Trophoblast cell (in vitro differentiated cells and primary cell): ENCODE data around the gene MPEG1.

Experiments
- DNase-seq, 2 donors: peaks; one replicate each; pipeline ENCODE4 v3.0.0-alpha.2; 2016
- H2AFZ ChIP-seq: 2 replicates; pipeline ENCODE4 v1.6.1; 2013; ENCODE audit warnings: low read length, moderate library complexity, mild to moderate bottlenecking; ENCODE audit not compliant: insufficient read depth, poor library complexity
- H2AK5ac ChIP-seq: 2 replicates; pipeline ENCODE4 v1.6.1; 2013; ENCODE audit warnings: mild to moderate bottlenecking, low read length
- H2BK120ac ChIP-seq: 2 replicates; pipeline ENCODE4 v1.6.1; 2013; ENCODE audit warnings: low read length, mild to moderate bottlenecking, moderate library complexity; ENCODE audit not compliant: insufficient read depth, poor library complexity
- H2BK12ac ChIP-seq: 2 replicates; pipeline ENCODE4 v1.6.1; 2013; ENCODE audit warnings: mild to moderate bottlenecking, low read length, moderate library complexity
- H2BK5ac ChIP-seq: 2 replicates; pipeline ENCODE4 v1.6.1; 2013; ENCODE audit warnings: low read length, low read depth, moderate library complexity, mild to moderate bottlenecking; ENCODE audit not compliant: poor library complexity
- H3K14ac ChIP-seq: 2 replicates; pipeline ENCODE4 v1.6.1; 2013; ENCODE audit warnings: mild to moderate bottlenecking, low read length
- H3K18ac ChIP-seq: 2 replicates; pipeline ENCODE4 v1.6.1; 2013; ENCODE audit warnings: mild to moderate bottlenecking, low read length
- H3K23ac ChIP-seq: 2 replicates; pipeline ENCODE4 v1.6.1; 2013; ENCODE audit warnings: low read length
- H3K27ac ChIP-seq: 2 replicates; pipeline ENCODE4 v1.5.1; 2013; ENCODE audit warnings: low read depth, mild to moderate bottlenecking, inconsistent platforms, low read length, moderate library complexity
- H3K27me3 ChIP-seq: 2 replicates; pipeline ENCODE4 v1.6.1; 2013; ENCODE audit warnings: inconsistent platforms, mild to moderate bottlenecking, low read length, moderate library complexity; ENCODE audit not compliant: insufficient read depth
- H3K36me3 ChIP-seq, 2 experiments: 1 replicate in 1 of 2; 2 replicates in 1 of 2; pipeline ENCODE4 v1.6.1; 2013; ENCODE audit warnings: low read length in 2 of 2, mild to moderate bottlenecking in 2 of 2, moderate library complexity in 1 of 2; ENCODE audit not compliant: insufficient read depth in 2 of 2, control insufficient read depth in 1 of 2
- H3K4ac ChIP-seq: 2 replicates; pipeline ENCODE4 v1.6.1; 2013; ENCODE audit warnings: low read depth, mild to moderate bottlenecking, low read length, moderate library complexity
- H3K4me1 ChIP-seq, 2 experiments: 1 replicate in 1 of 2; 2 replicates in 1 of 2; pipeline ENCODE4 v1.6.1; 2013; ENCODE audit warnings: low read length in 2 of 2, mild to moderate bottlenecking in 2 of 2, moderate library complexity in 1 of 2; ENCODE audit not compliant: insufficient read depth in 2 of 2, control insufficient read depth in 1 of 2
- H3K4me2 ChIP-seq: 2 replicates; pipeline ENCODE4 v1.6.1; 2013; ENCODE audit warnings: inconsistent platforms, mild to moderate bottlenecking, low read length, moderate library complexity
- H3K4me3 ChIP-seq: 2 replicates; pipeline ENCODE4 v1.5.1; 2013; ENCODE audit warnings: mild to moderate bottlenecking, low read depth, low read length, inconsistent platforms
- H3K79me1 ChIP-seq: one replicate; pipeline ENCODE4 v1.6.1; 2013; ENCODE audit warnings: low read length
- H3K79me2 ChIP-seq: 2 replicates; pipeline ENCODE4 v1.6.1; 2013; ENCODE audit warnings: low read length, mild to moderate bottlenecking; ENCODE audit not compliant: control insufficient read depth, insufficient read depth, poor library complexity
- H3K9ac ChIP-seq: 2 replicates; pipeline ENCODE4 v1.6.1; 2013; ENCODE audit warnings: mild to moderate bottlenecking, low read length
- H3K9me3 ChIP-seq: 2 replicates; pipeline ENCODE4 v1.6.1; 2013; ENCODE audit warnings: low read depth, mild to moderate bottlenecking, control low read depth, inconsistent platforms, low read length; ENCODE audit not compliant: insufficient read depth
- H4K12ac ChIP-seq: 2 replicates; pipeline ENCODE4 v1.6.1; 2013; ENCODE audit warnings: low read depth, mild to moderate bottlenecking, low read length, moderate library complexity
- H4K8ac ChIP-seq: 2 replicates; pipeline ENCODE4 v1.6.1; 2013; ENCODE audit warnings: low read depth, mild to moderate bottlenecking, low read length, moderate library complexity
- H4K91ac ChIP-seq: one replicate; pipeline ENCODE4 v1.6.1; 2013; ENCODE audit warnings: low read depth, mild to moderate bottlenecking, low read length, moderate library complexity
- WGBS: extraction: QIAGEN DNeasy Blood & Tissue Kit; methylation state at CpG from one replicate; pipeline ENCODE4 v1.1.7; 2013; ENCODE audit warnings: missing lambda C conversion rate; ENCODE audit not compliant: insufficient read length, insufficient coverage; ENCODE audit errors: extremely low coverage; 5-methylcytosine and 5-hydroxymethylcytosine counted together

MPEG1 gene

DNA sequence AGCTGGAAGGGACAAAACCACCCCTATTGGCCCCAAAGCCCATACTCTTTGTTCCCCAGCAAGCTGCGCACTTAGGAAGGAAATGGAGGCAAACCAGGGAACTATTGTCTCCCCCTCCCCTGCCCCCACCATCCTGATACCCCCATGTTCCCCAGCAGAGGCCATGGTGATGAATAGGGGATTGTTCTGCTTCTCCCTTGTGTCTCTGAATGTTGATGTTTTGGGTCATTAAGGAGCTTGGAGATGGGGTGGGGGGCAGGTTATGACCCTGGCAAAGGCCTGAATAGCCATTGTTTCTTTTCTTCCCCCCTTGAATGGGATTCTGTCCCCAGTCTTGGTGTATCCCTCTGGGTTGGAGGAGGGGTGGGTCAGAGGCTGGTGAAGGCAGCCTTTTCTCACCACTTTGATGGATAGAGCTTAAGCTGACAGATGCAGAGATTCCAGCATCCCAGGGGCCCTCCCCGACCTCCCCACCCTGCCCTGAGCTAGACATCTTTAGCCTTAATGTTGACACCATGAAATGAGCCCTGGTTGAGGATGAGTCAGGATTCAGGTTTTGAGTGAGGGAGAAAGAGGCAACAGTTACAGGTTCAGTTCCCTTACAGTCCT lies 32.5 kb downstream of the MPEG1 start:
- Histone ChIP-seq H3K23ac (no peak overlapping the region), H2BK12ac (no peak overlapping the region), H4K12ac (no peak overlapping the region), H4K91ac (no peak overlapping the region), H3K9me3 (no peaks in the 10 kb centered on the region), H3K4me1 (peaks cover 7 to 17% of the 10 kb centered on the region in 2 experiments), H3K27ac (no peak overlapping the region), H3K79me2 (peaks cover 1% of the 10 kb centered on the region), H3K79me1 (peaks cover 3% of the 10 kb centered on the region), H4K8ac (no peak overlapping the region), H3K4ac (no peak overlapping the region), H2BK5ac (no peak overlapping the region), H3K36me3 (peaks cover 18 to 26% of the 10 kb centered on the region in 2 experiments), H2BK120ac (no peak overlapping the region), H2AFZ (no peak overlapping the region), H3K27me3 (no peaks in the 10 kb centered on the region), H3K4me2 (no peak overlapping the region), H3K18ac (no peak overlapping the region), H3K14ac (no peak overlapping the region), H2AK5ac (no peak overlapping the region), H3K4me3 (no peak overlapping the region), H3K9ac (no peak overlapping the region)
- no peak for DNase-seq
- WGBS, result no CpG with 5 or more reads among the region's 2 CpGs

DNA sequence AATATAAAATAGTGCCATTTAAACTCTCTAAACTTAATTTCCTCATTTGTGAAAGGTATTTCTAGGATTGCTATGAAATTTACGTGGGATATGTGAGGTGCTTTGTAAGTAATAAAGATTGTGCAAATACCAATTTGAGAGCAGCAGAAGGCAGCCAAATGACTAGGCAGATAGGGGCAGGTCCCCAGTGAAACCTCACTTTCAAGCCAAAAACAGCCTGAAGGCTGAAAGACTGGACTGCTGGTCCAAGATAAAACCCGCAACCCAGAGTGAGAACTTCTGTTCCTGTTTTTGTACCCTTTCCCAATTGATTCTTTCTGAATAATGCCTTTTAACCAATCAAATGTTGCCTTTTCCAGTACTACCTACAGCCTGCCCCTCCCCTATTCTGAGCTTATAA lies 33.6 kb downstream of the MPEG1 start:
- Histone ChIP-seq H4K8ac (no peak overlapping the region), H3K36me3 (peaks cover 18 to 24% of the 10 kb centered on the region in 2 experiments), H2BK120ac (no peak overlapping the region), H3K9me3 (no peaks in the 10 kb centered on the region), H3K4me2 (no peak overlapping the region), H3K23ac (no peak overlapping the region), H4K91ac (no peak overlapping the region), H2BK5ac (no peak overlapping the region), H4K12ac (no peak overlapping the region), H3K9ac (no peak overlapping the region), H3K4me3 (no peak overlapping the region), H2AK5ac (no peak overlapping the region), H3K4me1 (peaks cover 15 to 26% of the 10 kb centered on the region in 2 experiments), H3K18ac (no peak overlapping the region), H3K14ac (no peak overlapping the region), H3K27ac (no peak overlapping the region), H3K79me1 (peaks cover 7% of the 10 kb centered on the region), H3K4ac (no peak overlapping the region), H3K79me2 (peaks cover 1% of the 10 kb centered on the region), H2AFZ (no peak overlapping the region), H3K27me3 (no peaks in the 10 kb centered on the region), H2BK12ac (no peak overlapping the region)
- WGBS, result no CpG with 5 or more reads among the region's 2 CpGs
- peak; percentile 82 to 89 for DNase-seq

DNA sequence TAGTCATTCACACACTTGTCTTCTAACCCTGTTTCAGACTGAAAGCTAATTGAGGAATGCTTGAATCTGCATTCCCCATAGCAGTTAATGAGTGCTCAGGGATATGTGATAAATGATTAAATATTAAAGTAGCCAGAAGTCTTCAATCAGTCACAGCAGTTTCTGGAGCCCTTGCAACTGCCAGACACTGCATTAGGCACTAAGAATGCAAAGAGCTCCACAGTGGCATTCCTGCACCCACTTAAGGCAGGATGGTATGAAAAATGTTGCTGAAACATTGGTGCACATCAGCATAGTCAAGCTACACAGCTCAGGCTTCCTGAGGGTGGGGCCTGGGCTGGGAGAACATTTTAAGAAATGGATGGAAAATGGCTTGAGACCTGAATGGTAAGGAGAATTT lies 34.3 kb downstream of the MPEG1 start:
- Histone ChIP-seq H3K4ac (no peak overlapping the region), H3K4me2 (no peak overlapping the region), H2BK5ac (no peak overlapping the region), H3K79me1 (peaks cover 15% of the 10 kb centered on the region), H3K9ac (no peak overlapping the region), H2BK120ac (no peak overlapping the region), H3K4me1 (peaks cover 20 to 31% of the 10 kb centered on the region in 2 experiments), H2AK5ac (no peak overlapping the region), H4K12ac (no peak overlapping the region), H4K91ac (no peak overlapping the region), H3K79me2 (peaks cover 5% of the 10 kb centered on the region), H3K9me3 (no peaks in the 10 kb centered on the region), H3K36me3 (peaks cover 14 to 19% of the 10 kb centered on the region in 2 experiments), H4K8ac (no peak overlapping the region), H2AFZ (no peak overlapping the region), H3K18ac (no peak overlapping the region), H3K4me3 (no peak overlapping the region), H3K27ac (no peak overlapping the region), H2BK12ac (no peak overlapping the region), H3K23ac (no peak overlapping the region), H3K27me3 (no peaks in the 10 kb centered on the region), H3K14ac (no peak overlapping the region)
- peak in 1 of 2 donors; percentile 58 for DNase-seq

DNA sequence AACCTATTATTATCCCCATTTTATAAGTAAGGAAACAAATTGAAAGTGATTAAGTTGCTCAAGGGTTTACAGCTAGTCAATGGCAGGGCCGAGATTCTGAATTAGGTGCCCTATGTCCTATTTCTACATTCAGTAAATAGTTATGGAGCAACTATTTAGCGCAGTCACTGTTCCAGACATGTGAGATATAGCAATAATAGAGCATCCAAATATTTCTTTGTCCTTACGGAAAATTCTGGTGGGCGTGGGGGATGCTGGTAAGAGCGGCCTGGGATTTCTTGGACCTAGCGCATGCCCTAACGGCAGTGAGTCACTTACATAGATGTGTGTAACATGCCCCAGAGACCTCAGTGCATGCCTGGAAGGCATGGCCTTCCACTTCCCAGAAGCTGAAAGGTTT lies 36.4 kb downstream of the MPEG1 start:
- no peak overlapping the region for H3K4me2 ChIP-seq
- H4K12ac ChIP-seq, result no peak overlapping the region
- H3K9me3 ChIP-seq, result no peaks in the 10 kb centered on the region
- H3K4ac ChIP-seq, result peak overlapping the region; percentile 22
- no peak overlapping the region for H4K91ac ChIP-seq
- no peak overlapping the region for H4K8ac ChIP-seq
- DNase-seq, result peak; percentile 97 to 99
- no peak overlapping the region for H3K14ac ChIP-seq
- H3K27ac ChIP-seq, result no peak overlapping the region
- H2AK5ac ChIP-seq, result no peak overlapping the region
- no peak overlapping the region for H3K23ac ChIP-seq
- peaks cover 20 to 31% of the 10 kb centered on the region in 2 experiments for H3K4me1 ChIP-seq
- no peak overlapping the region for H2BK120ac ChIP-seq
- H3K79me2 ChIP-seq, result peaks cover 15% of the 10 kb centered on the region
- no peak overlapping the region for H3K4me3 ChIP-seq
- H3K27me3 ChIP-seq, result no peaks in the 10 kb centered on the region
- H2BK12ac ChIP-seq, result no peak overlapping the region
- peaks cover 30% of the 10 kb centered on the region for H3K79me1 ChIP-seq
- no peak overlapping the region for H3K9ac ChIP-seq
- H3K18ac ChIP-seq, result no peak overlapping the region
- no peak overlapping the region for H2AFZ ChIP-seq
- H2BK5ac ChIP-seq, result no peak overlapping the region
- no CpG with 5 or more reads among the region's 7 CpGs for WGBS
- peaks cover 0 to 2% of the 10 kb centered on the region in 2 experiments for H3K36me3 ChIP-seq
